ENCODE results near the gene XRCC6.

DNA sequence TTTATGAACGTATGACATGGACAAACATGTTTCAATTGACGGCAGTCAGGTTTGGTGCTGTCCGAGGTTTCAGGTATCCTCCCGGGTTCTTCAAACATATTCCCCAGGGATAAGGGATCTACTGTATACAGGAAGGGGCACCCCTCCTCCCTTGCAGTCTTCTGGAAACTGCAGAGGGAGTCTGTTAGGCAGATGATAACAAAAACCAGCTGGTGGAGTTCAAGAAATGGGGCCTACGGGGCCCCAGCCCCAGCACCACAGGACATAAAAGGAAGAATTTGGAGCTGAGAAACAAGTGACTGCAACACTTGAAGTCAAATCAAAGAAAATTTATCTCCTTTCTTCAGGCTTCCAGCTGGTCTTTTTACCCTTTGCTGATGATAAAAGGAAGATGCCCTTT, 35.5 kb downstream of the XRCC6 start:
- TF ChIP-seq, protein P1, sequence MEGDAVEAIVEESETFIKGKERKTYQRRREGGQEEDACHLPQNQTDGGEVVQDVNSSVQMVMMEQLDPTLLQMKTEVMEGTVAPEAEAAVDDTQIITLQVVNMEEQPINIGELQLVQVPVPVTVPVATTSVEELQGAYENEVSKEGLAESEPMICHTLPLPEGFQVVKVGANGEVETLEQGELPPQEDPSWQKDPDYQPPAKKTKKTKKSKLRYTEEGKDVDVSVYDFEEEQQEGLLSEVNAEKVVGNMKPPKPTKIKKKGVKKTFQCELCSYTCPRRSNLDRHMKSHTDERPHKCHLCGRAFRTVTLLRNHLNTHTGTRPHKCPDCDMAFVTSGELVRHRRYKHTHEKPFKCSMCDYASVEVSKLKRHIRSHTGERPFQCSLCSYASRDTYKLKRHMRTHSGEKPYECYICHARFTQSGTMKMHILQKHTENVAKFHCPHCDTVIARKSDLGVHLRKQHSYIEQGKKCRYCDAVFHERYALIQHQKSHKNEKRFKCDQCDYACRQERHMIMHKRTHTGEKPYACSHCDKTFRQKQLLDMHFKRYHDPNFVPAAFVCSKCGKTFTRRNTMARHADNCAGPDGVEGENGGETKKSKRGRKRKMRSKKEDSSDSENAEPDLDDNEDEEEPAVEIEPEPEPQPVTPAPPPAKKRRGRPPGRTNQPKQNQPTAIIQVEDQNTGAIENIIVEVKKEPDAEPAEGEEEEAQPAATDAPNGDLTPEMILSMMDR (conservative IDR thresholded peaks at IDR 0.05 in 1 of 2, IDR thresholded peaks at IDR 0.05 in 1 of 2; ENCODE audit: low read depth in 1 of 2, low read length in 2 of 2), result no peak
- TF ChIP-seq EZH2 (IDR thresholded peaks at IDR 0.05; ENCODE audit: low read length, missing control alignments), result no peak
